OCI-LY3 (cell line): ENCODE data around the gene CD160.

ENCODE experiments used
- H2AFZ ChIP-seq: fragments of 200-600, 300-600 bp; shearing (Covaris generic); 2 replicates; pipeline ENCODE4 v1.6.0; 2014; ENCODE audit warnings: antibody characterized with exemption, low read depth, low read length
- H3K27ac ChIP-seq: fragments of 200-600, 300-600 bp; sonication (generic); 2 replicates; pipeline ENCODE4 v1.5.1; 2014; ENCODE audit warnings: mild to moderate bottlenecking, low read length, moderate library complexity, mixed read lengths
- H3K27me3 ChIP-seq: fragments of 200-600, 300-600 bp; sonication (generic); 2 replicates; pipeline ENCODE4 v1.6.1; 2014; ENCODE audit warnings: low read depth, low read length, mixed read lengths
- H3K36me3 ChIP-seq: fragments of 200-600, 300-600 bp; sonication (generic); replicated peaks from 2 replicates; pipeline ENCODE3; 2014; ENCODE audit warnings: low read depth, low read length, mixed read lengths
- H3K4me1 ChIP-seq: fragments of 300-600, 200-600 bp; sonication (generic); 2 replicates; pipeline ENCODE4 v1.6.1; 2014; ENCODE audit warnings: low read length, mixed read lengths
- H3K4me2 ChIP-seq: fragments of 200-600, 300-600 bp; sonication (generic); 2 replicates; pipeline ENCODE4 v1.6.1; 2014; ENCODE audit warnings: low read length, mixed read lengths
- H3K4me3 ChIP-seq: fragments of 300-600, 200-600 bp; sonication (generic); 2 replicates; pipeline ENCODE4 v1.5.1; 2014; ENCODE audit warnings: antibody characterized with exemption, mild to moderate bottlenecking, low read length, moderate library complexity
- H3K79me2 ChIP-seq: fragments of 300-600, 200-600 bp; shearing (Covaris generic); 2 replicates; pipeline ENCODE4 v1.6.1; 2014; ENCODE audit warnings: mild to moderate bottlenecking, low read length, mixed read lengths
- H3K9ac ChIP-seq: fragments of 300-600, 200-600 bp; shearing (Covaris generic); 2 replicates; pipeline ENCODE4 v1.6.0; 2014; ENCODE audit warnings: mild to moderate bottlenecking, low read length, moderate library complexity
- H3K9me3 ChIP-seq: fragments of 200-600, 300-600 bp; shearing (Covaris generic); 2 replicates; pipeline ENCODE4 v1.6.1; 2014; ENCODE audit warnings: low read length, mixed read lengths; ENCODE audit not compliant: insufficient read depth
- H4K20me1 ChIP-seq: fragments of 200-600, 300-600 bp; sonication (generic); 2 replicates; pipeline ENCODE4 v1.6.1; 2016; ENCODE audit warnings: low read length, mixed read lengths; ENCODE audit not compliant: insufficient read depth
- CTCF ChIP-seq: fragments of 200-600, 300-600 bp; sonication (generic); IDR thresholded peaks from 2 replicates; pipeline ENCODE4 v1.5.1; 2014; ENCODE audit warnings: antibody characterized with exemption, low read length, low read depth
- EZH2phosphoT487 ChIP-seq: fragments of 200-600 bp; shearing (Covaris generic); IDR thresholded peaks from 2 replicates; pipeline ENCODE4 v1.6.1; 2018; ENCODE audit warnings: antibody characterized with exemption, mixed run types, low read depth

Gene CD160

GRCh38 chr1:145702826-145703225 lies 16.5 kb upstream of the CD160 start:
- no peak overlapping the region for H3K4me2 ChIP-seq
- no peaks in the 10 kb centered on the region for H3K9me3 ChIP-seq
- no peaks in the 10 kb centered on the region for H4K20me1 ChIP-seq
- H3K9ac ChIP-seq: no peak overlapping the region
- no peaks in the 10 kb centered on the region for H3K4me1 ChIP-seq
- H3K36me3 ChIP-seq: no peaks in the 10 kb centered on the region
- no peaks in the 10 kb centered on the region for H3K79me2 ChIP-seq
- no peak overlapping the region for H2AFZ ChIP-seq
- TF ChIP-seq CTCF: no peak
- no peak for TF ChIP-seq EZH2phosphoT487
- H3K27me3 ChIP-seq: peaks cover 13% of the 10 kb centered on the region
- H3K4me3 ChIP-seq: no peak overlapping the region
- no peak overlapping the region for H3K27ac ChIP-seq

- no peaks in the 10 kb centered on the region for H3K9me3 ChIP-seq
- H3K27me3 ChIP-seq: peaks cover 13% of the 10 kb centered on the region
- H3K79me2 ChIP-seq: no peaks in the 10 kb centered on the region
- H3K4me1 ChIP-seq: no peaks in the 10 kb centered on the region
- no peak overlapping the region for H3K4me3 ChIP-seq
- no peak overlapping the region for H2AFZ ChIP-seq
- no peaks in the 10 kb centered on the region for H4K20me1 ChIP-seq
- TF ChIP-seq CTCF (no peak), EZH2phosphoT487 (no peak)
- H3K4me2 ChIP-seq: no peak overlapping the region
- H3K27ac ChIP-seq: no peak overlapping the region
- no peak overlapping the region for H3K9ac ChIP-seq
- H3K36me3 ChIP-seq: no peaks in the 10 kb centered on the region
Observed at GRCh38 chr1:145705622-145706021, 13.7 kb upstream of the CD160 start.

GRCh38 chr1:145706086-145706664 lies 13.1 kb upstream of the CD160 start:
- H3K9me3 ChIP-seq: no peaks in the 10 kb centered on the region
- TF ChIP-seq EZH2phosphoT487 (no peak), CTCF (no peak)
- H3K4me2 ChIP-seq: no peak overlapping the region

GRCh38 chr1:145707183-145707867 lies 12.0 kb upstream of the CD160 start, which contains the start of gene PDZK1:
Gene PDZK1, minus strand, starts transcription at chr1:145707368. Its CDS starts 19,347 bp downstream, at chr1:145688021.
- H3K27ac ChIP-seq: no peak within 1 kb of the TSS
- H3K4me1 ChIP-seq: no peaks in the 10 kb centered on the region
- H3K27me3 ChIP-seq: peaks cover 8% of the 10 kb centered on the region
- no peak for TF ChIP-seq CTCF
- TF ChIP-seq EZH2phosphoT487: no peak
- H3K36me3 ChIP-seq: no peaks in the 10 kb centered on the region
- H3K9ac ChIP-seq: no peak within 1 kb of the TSS
- no peaks in the 10 kb centered on the region for H3K9me3 ChIP-seq
- no peak within 1 kb of the TSS for H3K4me3 ChIP-seq
- no peaks in the 10 kb centered on the region for H4K20me1 ChIP-seq
- no peak within 1 kb of the TSS for H3K4me2 ChIP-seq
- H2AFZ ChIP-seq: no peak within 1 kb of the TSS
- no peaks in the 10 kb centered on the region for H3K79me2 ChIP-seq

More at GRCh38 chr1:145706086-145706664, 13.1 kb upstream of the CD160 start:
- H3K9ac ChIP-seq: no peak overlapping the region
- H3K36me3 ChIP-seq: no peaks in the 10 kb centered on the region
- no peak overlapping the region for H3K27ac ChIP-seq
- peaks cover 12% of the 10 kb centered on the region for H3K27me3 ChIP-seq
- H4K20me1 ChIP-seq: no peaks in the 10 kb centered on the region
- no peak overlapping the region for H3K4me3 ChIP-seq
- H3K4me1 ChIP-seq: no peaks in the 10 kb centered on the region
- H2AFZ ChIP-seq: no peak overlapping the region
- H3K79me2 ChIP-seq: no peaks in the 10 kb centered on the region
